Measurements from ENCODE around the gene MLKL. TPM values are rescaled to one million over a fixed set of nuclear protein-coding genes. Genes with fewer than 3 reads are reported as not detected.

The MLKL gene
- total RNA-seq, 1 experiment from 2014 or later = 4.3 TPM

DNA sequence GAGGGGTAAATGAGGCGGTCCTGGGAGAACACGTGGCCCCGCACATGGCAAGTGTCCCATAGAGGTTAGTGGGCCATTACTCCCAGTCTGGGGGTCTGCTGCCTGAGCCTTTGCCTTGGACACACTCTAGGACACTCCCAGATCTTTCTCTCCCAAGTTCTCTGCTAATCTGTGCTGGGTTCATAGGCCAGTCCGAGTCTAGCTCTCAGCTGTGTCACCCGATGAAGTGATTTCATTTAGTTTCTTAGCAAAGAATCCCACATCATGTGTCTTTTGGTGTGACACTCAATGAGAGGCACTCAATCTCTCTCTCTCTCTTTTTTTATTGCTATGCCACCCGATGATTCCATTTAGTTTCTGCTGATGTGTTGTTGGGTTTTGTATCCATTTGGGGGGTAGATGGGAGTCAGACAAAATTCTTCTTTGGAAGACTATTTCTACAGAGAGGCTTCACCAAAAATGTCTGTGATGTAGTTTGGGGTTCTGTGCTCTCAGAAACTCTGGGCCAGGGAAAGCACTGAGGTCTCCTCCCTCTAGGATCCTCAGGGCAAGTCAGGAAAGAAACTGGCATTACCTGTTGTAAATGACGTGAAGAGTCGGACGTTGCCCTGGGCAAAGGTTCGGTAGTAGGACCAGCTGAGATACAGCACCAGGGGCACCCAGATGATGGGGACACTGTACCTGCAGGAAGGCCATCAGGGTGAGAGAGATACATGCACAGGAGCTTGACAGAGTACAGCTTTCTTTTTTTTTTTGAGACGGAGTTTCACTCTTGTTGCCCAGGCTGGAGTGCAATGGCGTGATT, 25.2 kb upstream of the MLKL start (continued):
- no peak for TF ChIP-seq ZNF532 (CRISPR knock-in tag; IDR thresholded peaks at IDR 0.05; ENCODE audit: borderline replicate concordance)
- no peak for TF ChIP-seq ZBTB21 (CRISPR knock-in tag; IDR thresholded peaks at IDR 0.05; ENCODE audit: borderline replicate concordance)

DNA sequence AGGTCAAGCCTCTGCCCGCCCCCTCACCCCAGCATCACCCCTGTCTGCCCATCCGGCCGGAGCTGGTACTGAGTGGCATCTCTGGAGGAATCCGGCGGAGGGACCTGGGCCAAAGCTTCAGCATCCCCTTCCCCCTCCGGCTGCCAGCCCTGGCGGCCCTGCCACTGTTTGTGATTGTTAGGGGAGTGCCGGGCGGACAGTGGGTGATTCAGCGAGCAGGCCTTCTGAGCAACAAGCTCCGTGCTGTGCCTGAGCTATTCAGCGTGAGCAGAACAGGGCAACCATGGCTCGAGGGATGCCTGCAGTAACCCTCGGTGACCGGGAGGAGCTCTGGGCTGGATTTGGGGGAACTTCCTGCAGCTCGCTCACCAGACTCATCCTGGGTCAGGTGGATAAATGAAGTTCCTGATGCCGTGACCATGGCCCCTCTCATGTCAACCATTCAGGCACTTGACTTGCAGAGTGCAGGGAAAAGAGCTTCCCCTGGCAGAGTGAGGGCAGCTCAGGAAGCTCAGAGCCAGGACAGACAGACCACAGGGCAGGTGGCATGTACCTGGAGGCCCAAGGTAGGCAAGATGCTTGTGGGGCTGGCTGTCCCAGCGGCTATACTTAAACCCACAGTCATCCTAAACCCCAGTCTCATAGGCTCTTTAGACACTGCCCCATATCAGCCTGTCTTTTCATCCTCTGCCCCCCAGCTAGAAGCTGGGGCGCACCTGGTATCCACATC, 24.3 kb upstream of the MLKL start:
- peak; percentile 66 for ATAC-seq
- H3K9me3 Mint-ChIP-seq = peaks cover 12% of the 10 kb centered on the region
- ChIA-PET CTCF (interaction anchor here (0.6 to 4.4 kb wide), 15 partner anchors 9 to 371 kb away, joined by 3 to 63 read pairs (median 6); partner anchors contain the start of genes FA2H, MLKL and RFWD3), POLR2A (no interaction called here)
- no peak overlapping the region for H3K4me3 Mint-ChIP-seq
- H3K27me3 Mint-ChIP-seq (ENCODE audit: low read depth) = no peaks in the 10 kb centered on the region
- peaks cover 9% of the 10 kb centered on the region for H3K36me3 Mint-ChIP-seq
- H3K4me1 Mint-ChIP-seq = peaks cover 13% of the 10 kb centered on the region
- no peak for DNase-seq (ENCODE audit: low spot score)
- no peak overlapping the region for H3K27ac Mint-ChIP-seq
- TF ChIP-seq NFYB (CRISPR knock-in tag; conservative IDR thresholded peaks at IDR 0.05; ENCODE audit: low read depth) (no peak), TP53 (CRISPR knock-in tag; IDR thresholded peaks at IDR 0.05) (no peak), NR2C2 (CRISPR knock-in tag; IDR thresholded peaks at IDR 0.05) (no peak), ZNF232 (CRISPR knock-in tag; IDR thresholded peaks at IDR 0.05) (no peak), ARID4B (CRISPR knock-in tag; IDR thresholded peaks at IDR 0.05; ENCODE audit: borderline replicate concordance) (no peak), OVOL2 (CRISPR knock-in tag; IDR thresholded peaks at IDR 0.05; ENCODE audit: borderline replicate concordance) (no peak), SP1 (CRISPR knock-in tag; conservative IDR thresholded peaks at IDR 0.05) (no peak), ATF2 (CRISPR knock-in tag; IDR thresholded peaks at IDR 0.05; ENCODE audit: borderline replicate concordance, low read depth) (no peak), ZNF396 (CRISPR knock-in tag; IDR thresholded peaks at IDR 0.05; ENCODE audit: borderline replicate concordance) (no peak), ETV6 (CRISPR knock-in tag; IDR thresholded peaks at IDR 0.05) (no peak), ZNF425 (CRISPR knock-in tag; conservative IDR thresholded peaks at IDR 0.05) (no peak), NFE2L1 (CRISPR knock-in tag; IDR thresholded peaks at IDR 0.05) (no peak), ZNF219 (CRISPR knock-in tag; IDR thresholded peaks at IDR 0.05; ENCODE audit: borderline replicate concordance) (no peak), NFATC4 (CRISPR knock-in tag; IDR thresholded peaks at IDR 0.05) (no peak)
- TF ChIP-seq, protein P1, sequence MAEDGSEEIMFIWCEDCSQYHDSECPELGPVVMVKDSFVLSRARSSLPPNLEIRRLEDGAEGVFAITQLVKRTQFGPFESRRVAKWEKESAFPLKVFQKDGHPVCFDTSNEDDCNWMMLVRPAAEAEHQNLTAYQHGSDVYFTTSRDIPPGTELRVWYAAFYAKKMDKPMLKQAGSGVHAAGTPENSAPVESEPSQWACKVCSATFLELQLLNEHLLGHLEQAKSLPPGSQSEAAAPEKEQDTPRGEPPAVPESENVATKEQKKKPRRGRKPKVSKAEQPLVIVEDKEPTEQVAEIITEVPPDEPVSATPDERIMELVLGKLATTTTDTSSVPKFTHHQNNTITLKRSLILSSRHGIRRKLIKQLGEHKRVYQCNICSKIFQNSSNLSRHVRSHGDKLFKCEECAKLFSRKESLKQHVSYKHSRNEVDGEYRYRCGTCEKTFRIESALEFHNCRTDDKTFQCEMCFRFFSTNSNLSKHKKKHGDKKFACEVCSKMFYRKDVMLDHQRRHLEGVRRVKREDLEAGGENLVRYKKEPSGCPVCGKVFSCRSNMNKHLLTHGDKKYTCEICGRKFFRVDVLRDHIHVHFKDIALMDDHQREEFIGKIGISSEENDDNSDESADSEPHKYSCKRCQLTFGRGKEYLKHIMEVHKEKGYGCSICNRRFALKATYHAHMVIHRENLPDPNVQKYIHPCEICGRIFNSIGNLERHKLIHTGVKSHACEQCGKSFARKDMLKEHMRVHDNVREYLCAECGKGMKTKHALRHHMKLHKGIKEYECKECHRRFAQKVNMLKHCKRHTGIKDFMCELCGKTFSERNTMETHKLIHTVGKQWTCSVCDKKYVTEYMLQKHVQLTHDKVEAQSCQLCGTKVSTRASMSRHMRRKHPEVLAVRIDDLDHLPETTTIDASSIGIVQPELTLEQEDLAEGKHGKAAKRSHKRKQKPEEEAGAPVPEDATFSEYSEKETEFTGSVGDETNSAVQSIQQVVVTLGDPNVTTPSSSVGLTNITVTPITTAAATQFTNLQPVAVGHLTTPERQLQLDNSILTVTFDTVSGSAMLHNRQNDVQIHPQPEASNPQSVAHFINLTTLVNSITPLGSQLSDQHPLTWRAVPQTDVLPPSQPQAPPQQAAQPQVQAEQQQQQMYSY (CRISPR knock-in tag; IDR thresholded peaks at IDR 0.05) = no peak

Data from WTC11 (cell line).